Caki2 (cell line): Measurements from ENCODE around the gene SCARF2. TPM values are rescaled to one million over a fixed set of nuclear protein-coding genes. Genes with fewer than 3 reads are reported as not detected.
"Not testable (repeated sequence)": the region's sequence is repeated elsewhere in the genome, so short reads cannot be mapped to it uniquely, and the experiment has no call there.

Source experiments
- DNase-seq: peaks from one replicate; pipeline ENCODE4 v3.0.0-alpha.2; 2015; ENCODE audit warnings: low read depth
- in situ Hi-C: cut with HindIII; loops from 2 replicates; pipeline ENCODE4 v1.10.0; 2016; ENCODE audit warnings: low sequenced_read_pairs, low pct_unique_long_range_greater_than_20kb, mixed read lengths
- total RNA-seq: library from RNA; depleted of rRNA; stranded (reverse); fragments of >200 nt; shearing (Covaris generic); gene quantifications from 2 replicates; pipeline ENCODE4 v1.2.3, GENCODE V29; 2014; ENCODE audit warnings: low replicate concordance

Gene SCARF2
- total RNA-seq, 1 experiment from 2014 or later: 3.1 TPM

DNA sequence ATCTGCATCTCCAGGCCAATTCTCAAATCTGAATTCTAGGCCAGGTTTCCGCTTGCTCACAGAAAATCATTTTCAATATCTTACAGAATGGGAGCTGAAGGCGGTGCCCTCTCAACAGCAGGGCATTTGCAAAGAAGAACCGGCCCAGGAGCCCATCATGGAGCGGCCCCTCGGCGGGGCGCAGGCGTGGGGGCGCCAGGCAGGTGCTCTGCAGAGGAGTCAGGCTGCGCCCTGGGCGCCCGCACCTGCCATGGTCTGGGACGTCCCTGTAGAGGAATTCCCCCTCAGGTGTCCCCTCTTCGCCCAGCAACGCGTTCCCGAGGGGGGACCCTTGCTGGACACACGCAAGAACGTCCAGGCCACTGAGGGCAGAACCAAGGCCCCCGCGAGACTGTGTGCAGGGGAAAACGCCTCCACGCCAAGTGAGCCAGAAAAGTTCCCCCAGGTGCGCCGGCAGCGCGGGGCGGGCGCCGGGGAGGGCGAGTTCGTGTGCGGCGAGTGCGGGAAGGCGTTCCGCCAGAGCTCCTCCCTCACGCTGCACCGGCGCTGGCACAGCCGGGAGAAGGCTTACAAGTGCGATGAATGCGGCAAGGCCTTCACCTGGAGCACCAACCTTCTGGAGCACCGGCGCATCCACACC lies 32.2 kb downstream of the SCARF2 start:
- in situ Hi-C loops: no loop called here

DNA sequence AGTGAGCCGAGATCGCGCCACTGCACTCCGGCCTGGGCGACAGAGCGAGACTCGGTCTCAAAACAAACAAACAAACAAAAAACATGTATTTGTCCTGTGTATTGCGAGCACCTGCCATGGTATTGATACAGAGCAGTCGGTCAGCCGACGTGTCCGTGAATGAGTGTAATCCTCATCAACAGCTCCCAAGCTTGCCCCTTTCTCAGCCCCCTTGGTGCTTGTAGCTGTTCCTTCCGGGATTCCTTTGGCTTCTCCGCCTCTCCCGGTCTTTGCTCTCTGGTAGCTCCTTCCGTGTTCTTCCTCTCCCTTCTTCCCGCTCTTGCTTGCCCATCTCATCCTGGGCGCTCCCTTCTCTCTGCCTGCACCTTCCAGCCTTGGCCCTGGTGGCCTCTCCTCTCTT lies 32.7 kb downstream of the SCARF2 start:
- in situ Hi-C loops: no loop called here
- no peak for DNase-seq

More for the DNA sequence above, 32.2 kb downstream of the SCARF2 start:
- DNase-seq: no peak

- in situ Hi-C loops: no loop called here
- no peak for DNase-seq
Observed at GRCh38 chr22:20403779-20404140, 33.9 kb downstream of the SCARF2 start.

GRCh38 chr22:20402960-20403778 lies 34.5 kb downstream of the SCARF2 start:
- in situ Hi-C loops: no loop called here
- no peak for DNase-seq

- no peak for DNase-seq
- in situ Hi-C loops: no loop called here
Observed at GRCh38 chr22:20401376-20402014, 36.1 kb downstream of the SCARF2 start.

GRCh38 chr22:20400606-20401375 lies 36.8 kb downstream of the SCARF2 start:
- no peak for DNase-seq
- in situ Hi-C loops: no loop called here

- DNase-seq: no peak
- in situ Hi-C loops: no loop called here
Observed at GRCh38 chr22:20399866-20400605, 37.6 kb downstream of the SCARF2 start.

- in situ Hi-C loops: no loop called here
- no peak for DNase-seq
Observed at GRCh38 chr22:20398420-20398819, 39.2 kb downstream of the SCARF2 start.

- in situ Hi-C loops: no loop called here
- DNase-seq: no peak
Observed at GRCh38 chr22:20397498-20397897, 40.1 kb downstream of the SCARF2 start.

GRCh38 chr22:20396639-20397038 lies 41.0 kb downstream of the SCARF2 start:
- in situ Hi-C loops: no loop called here
- no peak for DNase-seq

DNA sequence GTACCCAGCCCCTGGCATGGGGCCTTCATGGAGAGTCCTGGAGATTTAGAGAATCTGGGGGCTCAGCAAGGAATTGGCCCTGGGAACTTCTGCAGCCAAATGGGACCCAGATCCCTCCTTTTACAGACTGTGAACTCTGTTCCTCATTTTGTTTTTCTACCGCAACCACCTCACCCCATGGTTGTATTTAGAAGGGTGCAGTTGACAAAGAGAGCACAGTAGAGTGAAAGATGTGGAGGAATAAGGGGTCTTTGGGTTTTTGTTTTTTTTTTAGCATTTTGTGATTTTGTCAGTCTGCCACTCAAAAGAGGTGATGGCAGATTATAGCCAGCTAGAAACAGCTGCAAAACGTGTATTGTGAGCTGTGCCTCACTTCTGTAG lies 41.7 kb downstream of the SCARF2 start:
- DNase-seq: no peak
- in situ Hi-C loops: no loop called here

- in situ Hi-C loops: no loop called here
- no peak for DNase-seq
Observed at GRCh38 chr22:20395181-20395906, 42.3 kb downstream of the SCARF2 start.

GRCh38 chr22:20393705-20394476 lies 43.7 kb downstream of the SCARF2 start, which contains the start of gene ZNF74:
Gene ZNF74, plus strand, starts transcription at chr22:20394151. Its CDS starts 478 bp downstream, at chr22:20394629.
- in situ Hi-C loops: no loop called here
- peak; percentile 90 for DNase-seq

DNA sequence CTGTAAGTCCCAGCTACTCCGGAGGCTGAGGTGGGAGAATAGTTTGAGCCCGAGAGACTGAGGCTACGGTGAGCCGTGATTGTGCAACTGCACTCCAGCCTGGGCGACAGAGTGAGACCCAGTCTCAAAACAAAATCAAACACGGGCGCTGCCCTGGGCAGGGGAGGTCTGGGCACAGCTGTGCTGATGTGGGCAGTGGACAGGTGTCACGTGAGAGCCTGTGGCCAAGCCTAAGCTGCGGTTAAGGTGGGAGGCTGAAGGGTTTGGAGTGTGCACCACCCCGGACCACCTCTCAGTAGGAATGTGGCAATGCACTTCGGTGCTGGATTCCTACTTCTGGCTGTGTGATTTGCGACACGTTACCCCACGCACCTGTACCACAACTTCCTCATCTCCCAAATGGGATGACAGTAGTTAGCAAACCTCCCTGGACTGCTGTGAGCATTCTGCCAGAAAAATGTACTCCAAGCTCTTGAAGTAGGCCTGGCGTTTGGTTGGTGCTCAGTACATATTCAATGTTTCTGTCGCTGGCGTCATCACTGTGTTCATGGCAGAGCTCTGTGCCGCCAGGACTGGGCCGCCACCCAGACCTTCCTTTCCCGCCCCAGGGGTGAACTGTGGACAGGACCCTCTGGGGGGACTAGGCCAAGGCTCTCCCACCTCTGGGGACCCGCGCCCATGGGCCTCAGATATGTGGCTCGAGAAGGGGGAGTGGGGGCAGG lies 44.5 kb downstream of the SCARF2 start:
- no peak for DNase-seq
- in situ Hi-C loops: no loop called here

GRCh38 chr22:20392365-20392881 lies 45.2 kb downstream of the SCARF2 start:
- DNase-seq, in situ Hi-C loops: not testable (repeated sequence)

GRCh38 chr22:20391222-20391621 lies 46.4 kb downstream of the SCARF2 start:
- in situ Hi-C loops: no loop called here
- no peak for DNase-seq
